Stimulated activated CD8-positive, alpha-beta memory T cell treated with anti-CD3 and anti-CD28 coated beads, Interleukin-15, amount 100 ng/mL, for 24 hours (primary cell): Measurements from ENCODE around the gene HOXB5.

Experiments
- DNase-seq: peaks from one replicate; pipeline ENCODE4 v3.0.0-alpha.2; 2020; ENCODE audit warnings: low read depth

HOXB5 gene

DNA sequence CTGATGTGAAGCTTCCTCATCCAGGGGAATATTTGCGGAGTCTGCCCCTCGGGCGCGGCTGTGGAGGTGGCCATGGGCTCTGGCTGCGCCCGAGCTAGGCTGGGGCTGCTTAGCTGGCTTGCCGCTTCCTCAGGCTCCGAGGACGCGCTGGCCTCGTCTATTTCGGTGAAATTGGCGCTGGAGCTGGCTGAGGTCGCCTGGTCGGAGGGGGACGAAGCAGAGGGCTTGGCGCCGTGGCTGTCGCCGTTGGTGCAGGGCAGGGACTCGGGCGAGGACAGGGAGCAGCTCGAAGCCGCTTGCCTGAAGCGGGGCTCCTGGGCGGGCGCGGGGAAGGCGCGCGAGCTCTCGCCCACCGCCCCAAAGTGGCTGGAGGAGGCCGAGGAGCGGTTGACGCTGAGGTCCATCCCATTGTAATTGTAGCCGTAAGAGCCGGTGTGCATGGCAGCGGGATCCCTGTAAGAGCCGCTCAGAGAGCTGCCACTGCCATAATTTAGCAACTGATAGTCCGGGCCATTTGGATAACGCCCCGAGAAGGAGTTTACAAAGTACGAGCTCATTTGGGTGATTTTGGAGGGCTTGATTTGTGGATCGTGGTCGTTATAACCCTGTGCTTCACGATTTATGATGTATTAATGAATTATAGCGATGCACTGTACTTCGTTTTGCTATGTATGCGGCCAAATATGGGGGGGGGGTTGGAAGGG is at the start of gene HOXB5:
Gene HOXB5 (minus strand): TSS at position 654 of the 704 bp plus-strand sequence. CDS start 97 bp downstream, at position 557.
- no peak for DNase-seq

DNA sequence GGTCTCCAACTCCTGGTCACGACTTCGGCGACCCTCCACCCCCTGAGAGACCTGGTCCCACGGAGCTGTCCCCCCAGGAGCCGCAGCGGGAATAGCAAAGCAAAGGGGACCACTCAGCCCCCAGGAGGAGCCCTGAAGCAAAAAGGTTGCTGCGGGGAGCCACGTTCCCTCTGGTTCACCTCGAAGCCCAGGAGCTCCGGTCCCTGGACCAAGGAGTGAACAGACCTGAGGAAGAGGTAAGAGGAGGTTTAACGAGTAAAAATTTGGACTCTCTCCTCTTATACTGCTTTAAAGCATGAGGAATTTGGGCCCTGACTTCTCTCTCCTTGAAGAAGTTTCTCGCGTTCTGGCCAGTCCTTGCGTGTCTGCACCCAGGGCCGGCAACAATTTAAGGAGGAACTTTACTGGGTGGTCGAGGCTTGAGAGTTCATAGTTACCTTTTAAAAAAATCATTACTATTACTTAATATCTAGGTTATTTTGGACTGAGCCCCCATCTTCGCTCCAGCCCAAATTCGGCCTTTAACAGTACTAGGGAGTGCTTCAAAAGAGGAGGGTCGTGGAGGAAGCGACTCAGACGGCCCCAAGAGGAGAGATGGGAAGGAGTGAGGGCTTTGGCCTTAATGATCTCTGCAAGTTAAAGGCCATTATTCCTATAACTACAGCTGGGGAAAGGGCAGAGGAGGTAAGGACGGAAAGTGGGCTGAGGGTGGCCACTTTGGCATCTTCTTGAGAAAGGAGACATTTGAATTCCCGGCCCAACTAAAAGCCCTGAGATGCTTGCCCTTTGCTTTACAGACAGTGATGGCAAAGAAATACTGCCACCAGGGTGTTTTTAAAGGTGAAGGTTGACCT is 49.5 kb upstream of the HOXB5 start:
- DNase-seq, result no peak

GRCh38 chr17:48642059-48642842 is 48.7 kb upstream of the HOXB5 start:
- no peak for DNase-seq

DNA sequence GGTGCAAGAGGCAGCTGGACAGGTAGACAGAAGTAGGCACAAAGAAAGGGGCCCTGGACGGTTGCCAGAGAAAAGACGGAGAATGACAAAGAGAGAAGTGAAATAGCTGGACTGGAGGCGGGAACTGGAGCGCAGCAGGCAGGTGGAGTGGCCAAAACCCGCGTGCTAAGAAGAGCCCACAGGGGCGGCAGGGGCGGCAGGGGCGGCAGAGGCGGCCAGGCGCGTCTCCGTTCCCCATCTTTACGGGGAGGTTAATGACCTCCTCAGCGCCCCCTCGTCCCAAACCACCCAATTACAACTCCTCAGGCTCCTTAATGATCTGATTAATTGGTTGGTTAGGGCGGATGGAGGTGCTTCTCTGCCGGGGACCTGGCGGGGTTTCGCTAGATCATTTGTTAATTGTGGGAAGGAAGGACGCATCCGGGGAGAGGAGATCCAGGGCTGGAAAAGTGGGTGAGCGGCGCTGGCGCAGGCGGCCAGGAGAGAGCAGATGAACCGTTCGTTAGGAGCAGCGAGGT is 48.0 kb upstream of the HOXB5 start:
- no peak for DNase-seq

GRCh38 chr17:48640858-48641180 is 47.2 kb upstream of the HOXB5 start:
- no peak for DNase-seq

DNA sequence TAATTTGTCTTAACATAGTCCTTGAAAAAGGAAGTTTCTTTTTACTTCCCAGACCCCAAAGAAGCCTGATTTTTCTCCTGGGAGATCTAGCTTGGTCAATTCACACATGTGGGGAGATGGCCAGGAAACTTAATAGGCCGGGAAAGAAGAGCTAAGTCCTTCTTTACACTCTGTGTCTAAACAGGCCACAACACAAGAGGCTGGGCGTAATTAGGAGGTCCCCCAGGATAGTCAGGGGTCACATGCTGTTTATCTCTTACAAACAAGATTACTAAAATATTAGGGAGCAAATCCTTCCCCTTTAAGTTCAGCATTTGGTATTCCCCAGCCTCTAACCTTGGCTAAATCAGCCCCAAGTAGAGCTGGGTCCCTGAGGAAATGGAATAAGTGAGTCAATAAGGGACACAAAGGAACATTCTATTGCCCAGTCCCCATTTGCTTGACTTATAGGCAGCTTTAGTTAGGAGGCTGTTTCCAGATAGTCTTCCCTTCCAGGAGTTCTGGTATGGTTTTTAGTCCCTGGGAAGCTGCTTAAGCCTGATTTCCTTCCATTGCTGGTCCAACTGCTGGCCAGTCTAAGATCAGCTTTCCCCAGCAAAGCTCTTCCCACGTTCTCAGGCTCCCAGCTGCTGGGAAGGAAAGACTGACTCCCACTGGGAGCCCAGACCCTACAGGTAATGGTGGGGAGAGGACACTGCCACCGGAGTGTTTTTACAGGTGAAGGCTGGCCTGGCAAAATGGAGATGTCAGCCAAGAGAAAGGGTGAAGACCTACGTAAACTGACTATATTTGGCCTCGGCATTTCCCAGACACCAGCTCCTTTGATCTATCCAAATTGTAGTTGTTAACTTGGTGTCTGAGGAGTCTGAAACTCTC is 46.6 kb upstream of the HOXB5 start:
- DNase-seq, result no peak

- DNase-seq, result no peak
These were observed 45.6 kb upstream of the HOXB5 start for GRCh38 chr17:48639136-48639535.

- no peak for DNase-seq
These were observed 44.0 kb upstream of the HOXB5 start for GRCh38 chr17:48637323-48638260.

GRCh38 chr17:48636177-48637018 is 42.8 kb upstream of the HOXB5 start:
- DNase-seq, result no peak

- DNase-seq, result no peak
These were observed 41.1 kb upstream of the HOXB5 start for GRCh38 chr17:48634493-48635208.

- DNase-seq, result no peak
These were observed 39.7 kb upstream of the HOXB5 start for GRCh38 chr17:48633266-48633677.

DNA sequence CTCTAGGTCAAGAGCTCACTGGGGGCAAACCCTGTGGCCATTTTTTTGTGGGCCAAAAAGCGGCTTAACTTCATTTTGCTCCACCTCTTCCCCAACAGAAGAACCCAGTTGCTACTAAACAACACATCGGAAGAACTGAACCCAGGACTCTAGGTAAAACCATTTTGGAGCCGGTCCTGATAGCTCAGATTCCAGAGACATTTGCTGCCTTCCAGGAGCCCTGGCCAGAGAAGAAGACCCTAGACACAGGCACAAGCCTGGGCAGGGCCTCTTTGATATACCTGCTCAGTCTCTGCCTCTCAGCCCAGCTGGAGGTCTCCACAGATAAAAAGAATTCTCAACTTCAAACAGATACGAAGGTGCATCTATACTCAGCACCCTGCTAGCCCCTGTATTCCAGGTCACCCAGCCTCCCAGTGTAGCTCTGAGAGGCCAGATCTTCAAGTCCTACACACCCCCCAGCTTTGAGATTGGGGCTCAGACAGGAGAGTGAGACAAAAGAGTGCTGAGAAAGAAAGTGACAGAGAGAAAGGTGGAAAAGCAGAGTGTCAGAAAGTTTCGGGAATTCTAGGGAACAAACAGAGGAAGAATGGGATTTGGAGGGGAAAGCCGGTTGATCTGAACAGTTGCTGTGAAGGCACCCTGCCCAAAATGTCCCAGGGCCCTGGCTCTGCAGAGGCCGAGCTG is 39.1 kb upstream of the HOXB5 start:
- no peak for DNase-seq

- DNase-seq, result no peak
These were observed 38.4 kb upstream of the HOXB5 start for GRCh38 chr17:48631693-48632578.

GRCh38 chr17:48630925-48631692 is 37.5 kb upstream of the HOXB5 start:
- DNase-seq, result no peak

DNA sequence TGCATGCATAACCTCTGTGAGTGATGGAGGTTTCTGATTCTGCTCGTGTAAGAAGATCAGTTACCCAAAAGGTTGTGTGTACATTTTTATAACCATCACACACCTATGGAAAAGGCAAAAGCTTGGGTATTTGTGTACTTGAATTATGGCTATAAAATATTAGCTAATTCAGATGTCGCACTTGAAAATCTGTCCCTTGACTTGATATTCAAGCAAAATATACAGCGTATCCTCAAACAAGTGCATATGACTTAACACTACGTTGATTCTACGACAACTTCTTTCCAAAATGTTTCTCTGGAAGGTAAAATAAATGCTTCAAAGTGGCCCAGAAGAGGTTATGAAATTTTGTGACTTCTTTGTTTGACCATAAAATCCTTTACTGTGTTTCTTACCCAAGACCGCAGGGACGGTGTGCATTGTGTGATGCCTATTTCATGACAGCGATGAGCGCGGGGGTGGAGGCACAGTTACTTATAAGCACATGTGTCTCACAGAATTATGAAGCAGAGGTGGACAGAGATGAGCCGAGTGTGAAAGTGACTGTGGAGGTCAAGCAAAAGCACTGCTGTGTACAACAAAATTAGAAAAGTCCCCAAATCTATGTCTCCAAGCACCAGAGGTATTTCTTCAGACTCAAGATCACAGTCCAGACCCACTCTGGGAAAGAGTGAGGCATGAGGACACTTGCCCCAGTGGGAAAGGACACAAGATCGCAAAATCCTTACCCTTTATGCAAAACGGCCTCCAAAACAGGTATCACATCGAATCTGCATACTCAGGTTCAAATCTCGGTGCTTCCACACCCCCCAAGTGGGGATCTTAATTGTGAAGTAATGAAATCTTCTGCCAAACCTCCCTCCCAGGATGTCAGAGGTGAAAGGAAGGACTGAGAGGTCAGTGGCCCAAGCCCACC is 36.7 kb upstream of the HOXB5 start:
- no peak for DNase-seq
